Natural killer cell (primary cell): Measurements from ENCODE around the gene ZNF230. TPM values are rescaled to one million over a fixed set of nuclear protein-coding genes. Genes with fewer than 3 reads are reported as not detected.

ENCODE experiments used
- ATAC-seq, 3 donors: fragments of 150-1000 bp in 2 of 3; fragments of 200-7000 bp in 1 of 3; cut with Tn5 transposase; 1 replicate in 1 of 3; 2 replicates in 2 of 3; pipeline ENCODE4 v1.10.0; 2021; ENCODE audit warnings: mild to moderate bottlenecking in 2 of 3, moderate library complexity in 2 of 3
- DNase-seq, 2 donors: peaks; one replicate each; pipeline versions ENCODE4 v3.0.0 to v3.0.0-alpha.2; 2013 to 2021; ENCODE audit warnings: mixed read lengths in 1 of 2
- H3K27ac ChIP-seq: one replicate; pipeline ENCODE4 v1.5.1; 2013; ENCODE audit warnings: mild to moderate bottlenecking, low read length
- H3K27me3 ChIP-seq: one replicate; pipeline ENCODE4 v1.6.1; 2013; ENCODE audit warnings: low read length; ENCODE audit not compliant: control insufficient read depth, insufficient read depth
- H3K36me3 ChIP-seq: one replicate; pipeline ENCODE4 v1.6.1; 2013; ENCODE audit warnings: low read length; ENCODE audit not compliant: control insufficient read depth, insufficient read depth
- H3K4me1 ChIP-seq: one replicate; pipeline ENCODE4 v1.6.1; 2013; ENCODE audit warnings: low read length; ENCODE audit not compliant: control insufficient read depth, insufficient read depth
- H3K4me3 ChIP-seq: one replicate; pipeline ENCODE4 v1.5.1; 2013; ENCODE audit warnings: low read length
- H3K9me3 ChIP-seq: one replicate; pipeline ENCODE4 v1.6.1; 2013; ENCODE audit warnings: low read length; ENCODE audit not compliant: control insufficient read depth, insufficient read depth
- H3K27ac Mint-ChIP-seq, 2 donors: one replicate each; pipeline ENCODE4 v1.8.0; 2022; ENCODE audit warnings: mild to moderate bottlenecking in 2 of 2, mixed read lengths in 2 of 2, moderate library complexity in 1 of 2
- H3K27me3 Mint-ChIP-seq, 2 donors: one replicate each; pipeline ENCODE4 v1.8.0; 2022; ENCODE audit warnings: low read depth in 2 of 2, mixed read lengths in 2 of 2
- H3K36me3 Mint-ChIP-seq: one replicate; pipeline ENCODE4 v1.8.0; 2022; ENCODE audit warnings: mixed read lengths
- H3K4me1 Mint-ChIP-seq, 2 donors: one replicate each; pipeline ENCODE4 v1.8.0; 2022; ENCODE audit warnings: mixed read lengths in 2 of 2
- H3K4me3 Mint-ChIP-seq: one replicate; pipeline ENCODE4 v1.8.0; 2022; ENCODE audit warnings: mild to moderate bottlenecking, moderate library complexity, mixed read lengths
- H3K9me3 Mint-ChIP-seq, 2 donors: one replicate each; pipeline ENCODE4 v1.8.0; 2022; ENCODE audit warnings: mixed read lengths in 2 of 2
- WGBS: methylation state at CpG from one replicate; pipeline ENCODE4 v1.1.7; 2013; ENCODE audit warnings: missing lambda C conversion rate; ENCODE audit not compliant: insufficient coverage; 5-methylcytosine and 5-hydroxymethylcytosine counted together
- intact Hi-C: fragments of 100-400 bp; cut with micrococcal nuclease; formaldehyde crosslinking; loops from one replicate; pipeline ENCODE4 v1.14.2; 2022
- total RNA-seq, 4 donors: library from RNA; stranded (reverse); fragments of 120-200 nt in 1 of 4; gene quantifications; one replicate each; pipeline versions ENCODE4 v1.2.3 to v1.2.4, GENCODE V29; 2013 to 2022
- TF ChIP-seq, protein P1 (sequence below): fragments of 200-600 bp; IDR thresholded peaks from one replicate; pipeline ENCODE4 v1.8.0; 2022; ENCODE audit warnings: antibody characterized with exemption

The ZNF230 gene
- total RNA-seq, 3 donors from 2014 or later (not counting 1 experiment from before 2014, with no cell fraction given) = 2.3 to 6.3 (median 3.4) TPM

DNA sequence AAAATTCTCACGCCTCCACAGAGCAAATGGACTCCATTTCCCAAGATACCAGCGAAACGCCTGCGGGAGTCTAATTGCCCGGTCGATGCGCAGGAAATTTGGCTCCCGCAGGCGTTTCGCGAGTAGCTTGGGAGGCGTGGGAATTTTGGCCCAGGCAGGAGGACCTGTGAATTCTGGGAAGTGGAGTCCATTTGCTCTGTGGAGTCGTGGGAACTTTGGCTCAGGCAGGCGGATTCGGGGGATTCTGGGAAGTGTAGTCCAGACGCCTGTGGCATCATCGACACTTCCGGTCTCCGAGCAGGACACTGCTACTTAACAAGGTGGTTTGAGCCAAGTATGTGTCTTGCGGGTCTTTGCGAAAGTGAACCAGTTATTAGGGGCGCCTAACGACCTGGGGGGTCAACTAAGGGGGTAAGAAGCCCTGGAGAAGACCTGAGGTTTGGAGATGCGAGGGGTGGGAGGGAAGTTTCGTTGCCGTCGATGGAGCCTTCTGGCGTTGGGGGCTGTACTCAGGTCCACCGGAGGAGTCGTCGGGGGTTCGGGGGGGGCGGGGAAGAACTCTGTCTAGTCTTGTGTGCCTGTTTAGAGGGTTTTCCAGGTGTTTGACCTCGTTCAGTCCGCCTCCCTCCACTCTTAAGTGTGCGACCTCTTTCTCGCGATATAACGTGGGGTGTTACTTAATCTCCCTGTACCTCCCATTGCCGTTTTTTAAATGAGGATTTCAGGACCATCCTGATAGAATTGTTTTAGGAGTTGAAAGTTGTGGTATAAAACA is 18.7 kb upstream of the ZNF230 start, which contains the start of gene ZNF155:
ZNF155 (plus strand) TSS at position 277 of the 775 bp plus-strand sequence. CDS start 4,356 bp downstream, outside the sequence.
- Histone ChIP-seq H3K27ac (peak within 1 kb of the TSS; percentile 49), H3K4me3 (peak within 1 kb of the TSS; percentile 75)
- intact Hi-C loops = loop anchor here (1.0 kb wide), 1 partner anchor 18 kb away; the partner anchor contains the start of gene ZNF230

DNA sequence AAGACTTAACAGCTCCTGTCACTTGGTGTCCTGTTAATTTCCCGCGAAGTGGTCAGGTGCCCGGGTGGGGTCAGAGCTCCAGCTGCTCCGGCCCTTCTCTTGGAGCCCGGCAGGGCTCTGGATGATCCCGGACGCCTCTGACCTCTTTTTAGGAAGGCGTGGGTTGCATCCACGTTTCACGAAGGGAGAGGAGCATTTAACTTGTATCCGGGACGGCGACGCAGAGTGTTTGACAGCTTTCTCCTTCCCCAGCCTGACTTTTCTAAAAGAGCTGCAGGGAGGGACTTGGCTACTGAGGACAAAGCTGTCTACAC is 18.1 kb upstream of the ZNF230 start:
- intact Hi-C loops = loop anchor here (1.0 kb wide), 1 partner anchor 18 kb away; the partner anchor contains the start of gene ZNF230
- Mint-ChIP-seq H3K4me1 (peaks cover 0 to 5% of the 10 kb centered on the region in 2 donors), H3K27ac (peak overlapping the region; percentile 63 to 90), H3K9me3 (no peaks in the 10 kb centered on the region), H3K36me3 (peaks cover 14% of the 10 kb centered on the region), H3K4me3 (peak overlapping the region; percentile 91), H3K27me3 (no peaks in the 10 kb centered on the region)
- ATAC-seq (peak in 2 of 3 donors; percentile 7 to 9), DNase-seq (peak in 1 of 2 donors; percentile 24)
- Histone ChIP-seq H3K4me1 (peaks cover 9% of the 10 kb centered on the region), H3K27ac (peak overlapping the region; percentile 49), H3K36me3 (peaks cover 12% of the 10 kb centered on the region), H3K27me3 (no peaks in the 10 kb centered on the region), H3K4me3 (peak overlapping the region; percentile 75), H3K9me3 (no peaks in the 10 kb centered on the region)
- WGBS = 6% methylated on average over 14 of the region's 14 CpGs
- TF ChIP-seq, protein P1, sequence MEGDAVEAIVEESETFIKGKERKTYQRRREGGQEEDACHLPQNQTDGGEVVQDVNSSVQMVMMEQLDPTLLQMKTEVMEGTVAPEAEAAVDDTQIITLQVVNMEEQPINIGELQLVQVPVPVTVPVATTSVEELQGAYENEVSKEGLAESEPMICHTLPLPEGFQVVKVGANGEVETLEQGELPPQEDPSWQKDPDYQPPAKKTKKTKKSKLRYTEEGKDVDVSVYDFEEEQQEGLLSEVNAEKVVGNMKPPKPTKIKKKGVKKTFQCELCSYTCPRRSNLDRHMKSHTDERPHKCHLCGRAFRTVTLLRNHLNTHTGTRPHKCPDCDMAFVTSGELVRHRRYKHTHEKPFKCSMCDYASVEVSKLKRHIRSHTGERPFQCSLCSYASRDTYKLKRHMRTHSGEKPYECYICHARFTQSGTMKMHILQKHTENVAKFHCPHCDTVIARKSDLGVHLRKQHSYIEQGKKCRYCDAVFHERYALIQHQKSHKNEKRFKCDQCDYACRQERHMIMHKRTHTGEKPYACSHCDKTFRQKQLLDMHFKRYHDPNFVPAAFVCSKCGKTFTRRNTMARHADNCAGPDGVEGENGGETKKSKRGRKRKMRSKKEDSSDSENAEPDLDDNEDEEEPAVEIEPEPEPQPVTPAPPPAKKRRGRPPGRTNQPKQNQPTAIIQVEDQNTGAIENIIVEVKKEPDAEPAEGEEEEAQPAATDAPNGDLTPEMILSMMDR = no peak

More for the DNA sequence above, 18.7 kb upstream of the ZNF230 start, which contains the start of gene ZNF155:
- Mint-ChIP-seq H3K9me3 (no peaks in the 10 kb centered on the region), H3K27me3 (no peaks in the 10 kb centered on the region), H3K4me1 (peaks cover 0 to 5% of the 10 kb centered on the region in 2 donors), H3K27ac (peak within 1 kb of the TSS; percentile 63 to 90), H3K4me3 (peak within 1 kb of the TSS; percentile 91), H3K36me3 (peaks cover 9% of the 10 kb centered on the region)
- Histone ChIP-seq H3K9me3 (no peaks in the 10 kb centered on the region), H3K4me1 (peaks cover 9% of the 10 kb centered on the region), H3K36me3 (peaks cover 7% of the 10 kb centered on the region), H3K27me3 (no peaks in the 10 kb centered on the region)
- TF ChIP-seq, protein P1 = no peak
- ATAC-seq = peak; percentile 90 to 92 (median 91)
- DNase-seq = peak; percentile 56 to 86
- 2% methylated on average over 39 of the region's 40 CpGs for WGBS

- intact Hi-C loops = no loop called here
- H3K27me3 Mint-ChIP-seq = peaks cover 0 to 3% of the 10 kb centered on the region in 2 donors
- DNase-seq (no peak), ATAC-seq (no peak)
- Histone ChIP-seq H3K4me3 (no peak overlapping the region), H3K36me3 (peaks cover 34% of the 10 kb centered on the region), H3K4me1 (peaks cover 7% of the 10 kb centered on the region), H3K27ac (no peak overlapping the region), H3K9me3 (peaks cover 12% of the 10 kb centered on the region), H3K27me3 (no peaks in the 10 kb centered on the region)
- TF ChIP-seq, protein P1 = no peak
- H3K27ac Mint-ChIP-seq = no peak overlapping the region
- peaks cover 17% of the 10 kb centered on the region for H3K36me3 Mint-ChIP-seq
- H3K9me3 Mint-ChIP-seq = peaks cover 9 to 13% of the 10 kb centered on the region in 2 donors
- 88% methylated on average over 10 of the region's 10 CpGs for WGBS
- H3K4me1 Mint-ChIP-seq = peaks cover 9 to 10% of the 10 kb centered on the region in 2 donors
- H3K4me3 Mint-ChIP-seq = no peak overlapping the region
Measured at GRCh38 chr19:43997631-43998290, 5.0 kb upstream of the ZNF230 start.
